ENCODE data around the gene REG4.

Gene REG4

DNA sequence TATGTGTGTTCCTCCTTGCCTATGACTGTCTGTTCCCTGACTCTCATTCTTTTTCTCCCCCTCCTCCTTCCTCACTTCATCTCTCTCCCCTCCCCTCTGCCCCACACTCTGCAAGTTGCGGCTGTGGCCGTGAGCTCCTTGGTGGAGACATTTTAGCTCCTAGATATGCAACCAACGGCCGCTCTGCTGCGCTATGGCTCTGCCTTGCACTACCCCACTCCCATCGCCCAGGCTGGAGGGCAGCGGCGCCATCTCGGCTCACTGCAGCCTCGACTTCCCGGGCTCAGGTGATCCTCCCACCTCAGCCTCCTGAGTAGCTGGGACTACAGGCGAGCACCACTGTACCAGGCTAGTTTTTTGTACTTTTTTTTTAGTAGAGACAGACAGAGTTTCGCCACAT lies 5.5 kb downstream of the REG4 start:
- no peak overlapping the region for H4K12ac ChIP-seq (ENCODE audit: low read depth, low read length)
- no peaks in the 10 kb centered on the region for H3K79me1 ChIP-seq (ENCODE audit: low read length)
- no peak overlapping the region for H2BK120ac ChIP-seq (ENCODE audit: insufficient read depth, low read length, poor library complexity)
- H3K4ac ChIP-seq (ENCODE audit: low read depth, low read length), result no peak overlapping the region
- no peak overlapping the region for H3K4me2 ChIP-seq (ENCODE audit: low read length)
- no peaks in the 10 kb centered on the region for H3K79me2 ChIP-seq (ENCODE audit: control insufficient read depth, insufficient read depth, low read length, poor library complexity)
- H3K9me3 ChIP-seq (ENCODE audit: insufficient read depth, low read depth, low read length), result no peaks in the 10 kb centered on the region
- no peak overlapping the region for H2BK5ac ChIP-seq (ENCODE audit: low read depth, low read length, poor library complexity)
- no peak overlapping the region for H3K14ac ChIP-seq (ENCODE audit: low read length)
- H3K27me3 ChIP-seq (ENCODE audit: insufficient read depth, low read length), result no peaks in the 10 kb centered on the region
- no peak overlapping the region for H4K91ac ChIP-seq (ENCODE audit: low read depth, low read length)
- H3K27ac ChIP-seq (ENCODE audit: low read depth, low read length), result no peak overlapping the region
- H3K4me1 ChIP-seq (ENCODE audit: control insufficient read depth in 1 of 2, insufficient read depth in 2 of 2, low read length in 2 of 2), result no peaks in the 10 kb centered on the region
- DNase-seq, result no peak
- no peaks in the 10 kb centered on the region for H3K36me3 ChIP-seq (ENCODE audit: control insufficient read depth in 1 of 2, insufficient read depth in 2 of 2, low read length in 2 of 2)
- WGBS (ENCODE audit: extremely low coverage, insufficient coverage, insufficient read length), result no CpG with 5 or more reads among the region's 13 CpGs
- H3K4me3 ChIP-seq (ENCODE audit: low read depth, low read length), result no peak overlapping the region
- no peak overlapping the region for H3K23ac ChIP-seq (ENCODE audit: low read length)
- H2BK12ac ChIP-seq (ENCODE audit: low read length), result no peak overlapping the region
- no peak overlapping the region for H2AK5ac ChIP-seq (ENCODE audit: low read length)
- H2AFZ ChIP-seq (ENCODE audit: insufficient read depth, low read length, poor library complexity), result no peak overlapping the region
- no peak overlapping the region for H3K18ac ChIP-seq (ENCODE audit: low read length)
- no peak overlapping the region for H4K8ac ChIP-seq (ENCODE audit: low read depth, low read length)
- no peak overlapping the region for H3K9ac ChIP-seq (ENCODE audit: low read length)

DNA sequence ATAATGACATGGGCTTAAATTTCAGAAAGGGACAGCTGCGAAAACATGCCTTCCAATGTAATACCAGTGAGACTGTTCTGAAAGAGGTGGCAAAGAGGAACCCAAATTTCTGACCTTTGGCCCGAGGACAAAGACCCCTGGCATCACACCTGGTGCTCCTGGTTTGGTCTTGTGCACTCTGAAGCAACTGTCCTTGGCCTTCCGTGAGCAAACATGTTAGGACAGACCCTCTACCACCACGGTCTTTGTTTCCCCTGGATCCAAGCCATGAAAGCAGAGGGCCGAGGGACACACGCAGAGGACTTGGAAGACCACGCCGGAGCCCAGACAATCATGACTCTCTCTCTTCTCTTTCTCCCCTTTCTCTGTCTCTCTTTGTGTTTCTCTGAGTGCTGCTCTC lies 6.0 kb downstream of the REG4 start:
- Histone ChIP-seq H4K8ac (ENCODE audit: low read depth, low read length) (no peak overlapping the region), H3K79me2 (ENCODE audit: control insufficient read depth, insufficient read depth, low read length, poor library complexity) (no peaks in the 10 kb centered on the region), H2AK5ac (ENCODE audit: low read length) (no peak overlapping the region), H3K4ac (ENCODE audit: low read depth, low read length) (no peak overlapping the region), H3K18ac (ENCODE audit: low read length) (no peak overlapping the region), H3K14ac (ENCODE audit: low read length) (no peak overlapping the region), H3K4me2 (ENCODE audit: low read length) (no peak overlapping the region), H3K23ac (ENCODE audit: low read length) (no peak overlapping the region), H4K91ac (ENCODE audit: low read depth, low read length) (no peak overlapping the region), H4K12ac (ENCODE audit: low read depth, low read length) (no peak overlapping the region), H3K27ac (ENCODE audit: low read depth, low read length) (no peak overlapping the region), H2BK12ac (ENCODE audit: low read length) (no peak overlapping the region), H2BK5ac (ENCODE audit: low read depth, low read length, poor library complexity) (no peak overlapping the region), H3K4me1 (ENCODE audit: control insufficient read depth in 1 of 2, insufficient read depth in 2 of 2, low read length in 2 of 2) (no peaks in the 10 kb centered on the region), H2BK120ac (ENCODE audit: insufficient read depth, low read length, poor library complexity) (no peak overlapping the region), H2AFZ (ENCODE audit: insufficient read depth, low read length, poor library complexity) (no peak overlapping the region), H3K4me3 (ENCODE audit: low read depth, low read length) (no peak overlapping the region), H3K36me3 (ENCODE audit: control insufficient read depth in 1 of 2, insufficient read depth in 2 of 2, low read length in 2 of 2) (no peaks in the 10 kb centered on the region), H3K27me3 (ENCODE audit: insufficient read depth, low read length) (no peaks in the 10 kb centered on the region), H3K9me3 (ENCODE audit: insufficient read depth, low read depth, low read length) (peaks cover under 1% of the 10 kb centered on the region), H3K9ac (ENCODE audit: low read length) (no peak overlapping the region), H3K79me1 (ENCODE audit: low read length) (no peaks in the 10 kb centered on the region)
- no peak for DNase-seq
- WGBS (ENCODE audit: extremely low coverage, insufficient coverage, insufficient read length), result no CpG with 5 or more reads among the region's 8 CpGs

DNA sequence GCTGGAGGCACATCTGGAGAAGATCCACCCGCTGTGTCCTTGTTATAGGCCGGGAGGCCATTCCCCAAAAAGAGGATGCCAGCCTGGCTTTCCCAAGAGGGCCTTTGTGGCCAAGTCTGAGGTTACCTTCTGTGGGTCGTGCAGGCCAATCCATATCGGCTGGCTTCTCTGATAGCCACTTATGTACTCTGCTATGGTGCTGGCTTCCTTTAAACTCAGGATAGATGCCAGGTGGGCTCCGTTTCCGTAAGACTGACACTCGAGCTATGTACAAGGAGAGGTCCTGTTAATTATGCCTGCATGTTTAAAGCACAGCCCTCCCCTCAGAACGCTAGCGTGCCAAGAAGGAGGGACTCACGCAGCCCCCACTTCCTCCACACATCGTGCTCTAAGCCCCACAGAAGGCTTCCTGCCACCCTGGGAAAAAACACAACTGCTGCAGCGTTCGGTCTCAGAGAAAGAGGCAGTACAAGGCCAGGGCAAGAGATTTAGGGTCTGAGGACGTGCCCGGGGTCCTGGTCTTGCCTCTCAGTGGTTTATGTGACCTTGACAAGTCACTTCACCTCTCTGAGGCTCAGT lies 11.6 kb downstream of the REG4 start:
- Histone ChIP-seq H3K14ac (ENCODE audit: low read length) (no peak overlapping the region), H3K9me3 (ENCODE audit: insufficient read depth, low read depth, low read length) (peaks cover 1% of the 10 kb centered on the region), H2AFZ (ENCODE audit: insufficient read depth, low read length, poor library complexity) (no peak overlapping the region), H3K27me3 (ENCODE audit: insufficient read depth, low read length) (no peaks in the 10 kb centered on the region), H3K4me3 (ENCODE audit: low read depth, low read length) (no peak overlapping the region), H3K27ac (ENCODE audit: low read depth, low read length) (no peak overlapping the region), H3K23ac (ENCODE audit: low read length) (no peak overlapping the region), H4K12ac (ENCODE audit: low read depth, low read length) (no peak overlapping the region), H3K18ac (ENCODE audit: low read length) (no peak overlapping the region), H3K79me2 (ENCODE audit: control insufficient read depth, insufficient read depth, low read length, poor library complexity) (no peaks in the 10 kb centered on the region), H4K8ac (ENCODE audit: low read depth, low read length) (no peak overlapping the region), H3K9ac (ENCODE audit: low read length) (no peak overlapping the region), H3K4ac (ENCODE audit: low read depth, low read length) (no peak overlapping the region), H2BK120ac (ENCODE audit: insufficient read depth, low read length, poor library complexity) (no peak overlapping the region), H3K4me1 (ENCODE audit: control insufficient read depth in 1 of 2, insufficient read depth in 2 of 2, low read length in 2 of 2) (no peaks in the 10 kb centered on the region), H2BK12ac (ENCODE audit: low read length) (no peak overlapping the region), H3K4me2 (ENCODE audit: low read length) (no peak overlapping the region), H4K91ac (ENCODE audit: low read depth, low read length) (no peak overlapping the region), H2BK5ac (ENCODE audit: low read depth, low read length, poor library complexity) (no peak overlapping the region), H3K79me1 (ENCODE audit: low read length) (no peaks in the 10 kb centered on the region), H3K36me3 (ENCODE audit: control insufficient read depth in 1 of 2, insufficient read depth in 2 of 2, low read length in 2 of 2) (no peaks in the 10 kb centered on the region), H2AK5ac (ENCODE audit: low read length) (no peak overlapping the region)
- no CpG with 5 or more reads among the region's 15 CpGs for WGBS (ENCODE audit: extremely low coverage, insufficient coverage, insufficient read length)
- no peak for DNase-seq

DNA sequence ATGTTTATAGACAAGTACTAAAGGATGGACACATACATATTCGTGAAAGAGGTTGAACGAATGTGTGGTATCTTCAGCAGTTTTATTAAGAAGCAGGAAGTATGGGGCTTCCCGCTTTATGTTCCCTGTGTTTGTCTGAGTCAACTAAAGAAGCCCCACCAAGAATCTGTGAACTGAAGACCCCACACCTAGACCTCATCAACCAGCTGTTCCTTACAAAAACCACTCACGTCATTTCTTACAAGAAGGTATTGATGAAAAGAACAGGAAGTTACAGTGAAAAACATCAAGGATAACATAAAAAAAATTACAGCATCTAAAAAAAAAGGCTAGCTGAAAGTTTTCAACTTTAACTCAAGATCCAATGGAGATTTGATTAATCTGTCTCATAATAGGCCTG lies 12.3 kb downstream of the REG4 start:
- no peak overlapping the region for H3K4me2 ChIP-seq (ENCODE audit: low read length)

More for the DNA sequence above, 12.3 kb downstream of the REG4 start:
- no peak for DNase-seq
- no peak overlapping the region for H3K18ac ChIP-seq (ENCODE audit: low read length)
- no peak overlapping the region for H3K4ac ChIP-seq (ENCODE audit: low read depth, low read length)
- H3K4me3 ChIP-seq (ENCODE audit: low read depth, low read length), result no peak overlapping the region
- no peak overlapping the region for H2BK12ac ChIP-seq (ENCODE audit: low read length)
- H3K27me3 ChIP-seq (ENCODE audit: insufficient read depth, low read length), result no peaks in the 10 kb centered on the region
- H3K79me1 ChIP-seq (ENCODE audit: low read length), result no peaks in the 10 kb centered on the region
- no peak overlapping the region for H2BK120ac ChIP-seq (ENCODE audit: insufficient read depth, low read length, poor library complexity)
- H3K14ac ChIP-seq (ENCODE audit: low read length), result no peak overlapping the region
- H3K27ac ChIP-seq (ENCODE audit: low read depth, low read length), result no peak overlapping the region
- H3K79me2 ChIP-seq (ENCODE audit: control insufficient read depth, insufficient read depth, low read length, poor library complexity), result no peaks in the 10 kb centered on the region
- no peak overlapping the region for H4K12ac ChIP-seq (ENCODE audit: low read depth, low read length)
- no peak overlapping the region for H2AK5ac ChIP-seq (ENCODE audit: low read length)
- peaks cover 1% of the 10 kb centered on the region for H3K9me3 ChIP-seq (ENCODE audit: insufficient read depth, low read depth, low read length)
- no peak overlapping the region for H4K8ac ChIP-seq (ENCODE audit: low read depth, low read length)
- H2BK5ac ChIP-seq (ENCODE audit: low read depth, low read length, poor library complexity), result no peak overlapping the region
- H3K23ac ChIP-seq (ENCODE audit: low read length), result no peak overlapping the region
- H3K9ac ChIP-seq (ENCODE audit: low read length), result no peak overlapping the region
- H3K36me3 ChIP-seq (ENCODE audit: control insufficient read depth in 1 of 2, insufficient read depth in 2 of 2, low read length in 2 of 2), result no peaks in the 10 kb centered on the region
- no CpG with 5 or more reads among the region's 4 CpGs for WGBS (ENCODE audit: extremely low coverage, insufficient coverage, insufficient read length)
- no peak overlapping the region for H4K91ac ChIP-seq (ENCODE audit: low read depth, low read length)
- H2AFZ ChIP-seq (ENCODE audit: insufficient read depth, low read length, poor library complexity), result no peak overlapping the region
- H3K4me1 ChIP-seq (ENCODE audit: control insufficient read depth in 1 of 2, insufficient read depth in 2 of 2, low read length in 2 of 2), result no peaks in the 10 kb centered on the region

All from trophoblast cell (in vitro differentiated cells and primary cell).